Esophagus muscularis mucosa (tissue), 4 donors: Measurements from ENCODE around the gene TNFSF13.

ENCODE experiments used
- CTCF ChIP-seq, 3 experiments: fragments of 200-600 bp in 2 of 3; fragments of 450-650 bp in 1 of 3; sonication (generic) in 2 of 3; IDR thresholded peaks; one replicate each; pipeline ENCODE4 v1.5.1; 2017 to 2019; ENCODE audit warnings: antibody characterized with exemption in 3 of 3, mild to moderate bottlenecking in 2 of 3, moderate library complexity in 1 of 3
- EP300 ChIP-seq: sonication (generic); formaldehyde crosslinking; IDR thresholded peaks from one replicate; pipeline ENCODE4 v1.6.1; 2017; ENCODE audit warnings: antibody characterized with exemption
- POLR2AphosphoS5 ChIP-seq, 2 donors: sonication (generic); formaldehyde crosslinking; IDR thresholded peaks; one replicate each; pipeline ENCODE4 v1.6.1; 2017; ENCODE audit warnings: antibody characterized with exemption in 2 of 2

- no peak for TF ChIP-seq CTCF (IDR thresholded peaks at IDR 0.05)
- no peak for TF ChIP-seq EP300
- TF ChIP-seq POLR2AphosphoS5 (IDR thresholded peaks at IDR 0.05) = no peak
These were observed 52.1 kb downstream of the TNFSF13 start for GRCh38 chr17:7610641-7611040.
